Thyroid gland (tissue), 4 donors: ENCODE results near the gene FKBP15.

Experiments used
- CTCF ChIP-seq, 6 experiments: fragments of 200-600 bp in 3 of 6; fragments of 450-650 bp in 3 of 6; sonication (generic) in 3 of 6; IDR thresholded peaks; one replicate each; pipeline ENCODE4 v1.5.1; 2016 to 2019; ENCODE audit warnings: antibody characterized with exemption in 6 of 6, mild to moderate bottlenecking in 2 of 6, inconsistent platforms in 1 of 6, moderate library complexity in 1 of 6
- POLR2A ChIP-seq, 2 donors: fragments of 450-650 bp; IDR thresholded peaks; one replicate each; pipeline ENCODE4 v1.6.1; 2017; ENCODE audit warnings: antibody characterized with exemption in 2 of 2, mild to moderate bottlenecking in 2 of 2, moderate library complexity in 1 of 2

GRCh38 chr9:113131689-113132151, 89.4 kb downstream of the FKBP15 start:
- TF ChIP-seq CTCF (IDR thresholded peaks at IDR 0.05) (no peak), POLR2A (IDR thresholded peaks at IDR 0.05) (no peak)
